ENCODE results near the gene DNAJB9.

DNAJB9 gene

GRCh38 chr7:108613949-108614381 lies 44.3 kb downstream of the DNAJB9 start:
- TF ChIP-seq CTCF (IDR thresholded peaks at IDR 0.05; ENCODE audit: low read depth, low read length, missing control alignments): no peak
- DNase-seq (ENCODE audit: low read depth): no peak
- in situ Hi-C loops (cut with HindIII; ENCODE audit: low sequenced_read_pairs): no loop called here
- no peak overlapping the region for H3K4me3 ChIP-seq (ENCODE audit: low read depth, low read length)

GRCh38 chr7:108614896-108615295 lies 45.2 kb downstream of the DNAJB9 start:
- no peak for TF ChIP-seq CTCF (IDR thresholded peaks at IDR 0.05; ENCODE audit: low read depth, low read length, missing control alignments)
- DNase-seq (ENCODE audit: low read depth): no peak
- H3K4me3 ChIP-seq (ENCODE audit: low read depth, low read length): no peak overlapping the region
- in situ Hi-C loops (cut with HindIII; ENCODE audit: low sequenced_read_pairs): no loop called here

- in situ Hi-C loops (cut with HindIII; ENCODE audit: low sequenced_read_pairs): no loop called here
- H3K4me3 ChIP-seq (ENCODE audit: low read depth, low read length): no peak overlapping the region
- TF ChIP-seq CTCF (IDR thresholded peaks at IDR 0.05; ENCODE audit: low read depth, low read length, missing control alignments): no peak
- no peak for DNase-seq (ENCODE audit: low read depth)
Measured at GRCh38 chr7:108618056-108618455, 48.4 kb downstream of the DNAJB9 start.

- no peak for DNase-seq (ENCODE audit: low read depth)
- in situ Hi-C loops (cut with HindIII; ENCODE audit: low sequenced_read_pairs): no loop called here
Measured at GRCh38 chr7:108623220-108623619, 53.5 kb downstream of the DNAJB9 start.

More at GRCh38 chr7:108623220-108623619, 53.5 kb downstream of the DNAJB9 start:
- no peak for TF ChIP-seq CTCF (IDR thresholded peaks at IDR 0.05; ENCODE audit: low read depth, low read length, missing control alignments)
- no peak overlapping the region for H3K4me3 ChIP-seq (ENCODE audit: low read depth, low read length)
